ENCODE data around the gene PELI2.
"Not testable (repeated sequence)": the region's sequence is repeated elsewhere in the genome, so short reads cannot be mapped to it uniquely, and the experiment has no call there.

Gene PELI2

DNA sequence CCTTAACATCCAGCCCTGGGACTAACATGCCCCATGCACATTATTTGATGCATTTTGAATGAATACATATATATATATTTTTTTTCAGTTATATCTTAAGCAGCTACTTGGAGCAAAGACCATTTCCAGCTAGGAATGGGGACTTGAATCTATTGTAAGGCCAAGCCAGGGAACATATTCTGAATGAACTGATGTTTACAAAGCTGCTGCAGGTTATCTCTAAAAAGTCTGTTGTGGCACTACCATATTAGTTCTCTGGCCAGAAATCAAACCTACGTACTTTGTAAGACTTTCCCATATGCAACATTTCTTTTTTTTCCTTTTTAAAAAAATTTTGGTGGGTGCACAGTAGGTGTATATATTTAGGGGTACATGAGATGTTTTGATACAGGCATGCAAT, 43.4 kb downstream of the PELI2 start:
- Histone ChIP-seq H3K79me2 (ENCODE audit: insufficient read depth, low read depth) (no peaks in the 10 kb centered on the region), H3K4me3 (IDR thresholded peaks at IDR 0.05; ENCODE audit: insufficient read depth, low read depth, low read length) (no peak overlapping the region), H2AFZ (ENCODE audit: low read depth) (no peak overlapping the region), H3K27me3 (ENCODE audit: insufficient read depth, low read depth) (no peaks in the 10 kb centered on the region), H3K27ac (no peak overlapping the region), H3K4me2 (no peak overlapping the region), H4K20me1 (ENCODE audit: insufficient read depth) (no peaks in the 10 kb centered on the region), H3K4me1 (ENCODE audit: low read depth, poor library complexity, severe bottlenecking) (no peaks in the 10 kb centered on the region), H3K9ac (no peak overlapping the region), H3K36me3 (ENCODE audit: insufficient read depth) (no peaks in the 10 kb centered on the region)
- TF ChIP-seq, protein P1, sequence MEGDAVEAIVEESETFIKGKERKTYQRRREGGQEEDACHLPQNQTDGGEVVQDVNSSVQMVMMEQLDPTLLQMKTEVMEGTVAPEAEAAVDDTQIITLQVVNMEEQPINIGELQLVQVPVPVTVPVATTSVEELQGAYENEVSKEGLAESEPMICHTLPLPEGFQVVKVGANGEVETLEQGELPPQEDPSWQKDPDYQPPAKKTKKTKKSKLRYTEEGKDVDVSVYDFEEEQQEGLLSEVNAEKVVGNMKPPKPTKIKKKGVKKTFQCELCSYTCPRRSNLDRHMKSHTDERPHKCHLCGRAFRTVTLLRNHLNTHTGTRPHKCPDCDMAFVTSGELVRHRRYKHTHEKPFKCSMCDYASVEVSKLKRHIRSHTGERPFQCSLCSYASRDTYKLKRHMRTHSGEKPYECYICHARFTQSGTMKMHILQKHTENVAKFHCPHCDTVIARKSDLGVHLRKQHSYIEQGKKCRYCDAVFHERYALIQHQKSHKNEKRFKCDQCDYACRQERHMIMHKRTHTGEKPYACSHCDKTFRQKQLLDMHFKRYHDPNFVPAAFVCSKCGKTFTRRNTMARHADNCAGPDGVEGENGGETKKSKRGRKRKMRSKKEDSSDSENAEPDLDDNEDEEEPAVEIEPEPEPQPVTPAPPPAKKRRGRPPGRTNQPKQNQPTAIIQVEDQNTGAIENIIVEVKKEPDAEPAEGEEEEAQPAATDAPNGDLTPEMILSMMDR (conservative IDR thresholded peaks at IDR 0.05; ENCODE audit: low read depth, low read length), result no peak

DNA sequence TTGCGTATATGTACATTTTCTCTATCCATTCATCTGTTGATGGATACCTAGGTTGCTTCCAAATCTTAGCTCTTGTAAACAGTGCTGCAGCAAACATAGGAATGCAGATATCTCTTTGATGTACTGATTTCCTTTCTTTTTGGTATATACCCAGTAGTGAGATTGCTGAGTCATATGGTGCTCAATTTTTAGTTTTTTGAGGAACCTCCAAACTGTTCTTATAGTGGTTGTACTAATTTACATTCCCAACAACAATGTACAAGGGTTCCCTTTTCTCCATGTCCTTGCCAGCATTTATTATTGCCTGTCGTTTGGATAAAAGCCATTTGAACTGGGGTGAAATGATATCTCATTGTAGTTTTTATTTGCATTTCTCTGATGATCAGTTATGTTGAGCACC, 44.3 kb downstream of the PELI2 start:
- Histone ChIP-seq H3K4me2 (no peak overlapping the region), H3K4me1 (ENCODE audit: low read depth, poor library complexity, severe bottlenecking) (no peaks in the 10 kb centered on the region), H3K9ac (no peak overlapping the region), H3K79me2 (ENCODE audit: insufficient read depth, low read depth) (no peaks in the 10 kb centered on the region), H4K20me1 (ENCODE audit: insufficient read depth) (no peaks in the 10 kb centered on the region), H3K27me3 (ENCODE audit: insufficient read depth, low read depth) (no peaks in the 10 kb centered on the region), H3K27ac (no peak overlapping the region), H2AFZ (ENCODE audit: low read depth) (no peak overlapping the region), H3K4me3 (IDR thresholded peaks at IDR 0.05; ENCODE audit: insufficient read depth, low read depth, low read length) (no peak overlapping the region), H3K36me3 (ENCODE audit: insufficient read depth) (no peaks in the 10 kb centered on the region)
- TF ChIP-seq, protein P1 (conservative IDR thresholded peaks at IDR 0.05; ENCODE audit: low read depth, low read length), result no peak

DNA sequence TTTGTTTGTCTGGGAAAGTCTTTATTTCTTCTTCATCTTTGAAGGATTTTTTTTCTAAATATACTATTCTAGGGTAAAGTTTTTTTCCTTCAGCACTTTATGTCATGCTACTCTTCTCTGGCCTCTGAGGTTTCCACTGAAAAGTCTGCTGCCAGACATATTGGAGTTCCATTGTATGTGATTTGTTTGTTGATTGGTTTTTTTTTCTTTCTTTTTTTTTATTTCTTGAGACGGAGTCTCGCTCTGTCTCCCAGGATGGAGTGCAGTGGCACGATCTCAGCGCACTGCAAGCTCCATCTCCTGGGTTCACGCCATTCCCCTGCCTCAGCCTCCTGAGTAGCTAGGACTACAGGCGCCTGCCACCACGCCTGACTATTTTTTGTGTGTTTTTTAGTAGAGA, 48.4 kb downstream of the PELI2 start:
- H3K27me3 ChIP-seq (ENCODE audit: insufficient read depth, low read depth); H3K36me3 ChIP-seq (ENCODE audit: insufficient read depth); H2AFZ ChIP-seq (ENCODE audit: low read depth); H4K20me1 ChIP-seq (ENCODE audit: insufficient read depth); H3K79me2 ChIP-seq (ENCODE audit: insufficient read depth, low read depth); H3K9ac ChIP-seq; H3K4me1 ChIP-seq (ENCODE audit: low read depth, poor library complexity, severe bottlenecking); H3K4me3 ChIP-seq (IDR thresholded peaks at IDR 0.05; ENCODE audit: insufficient read depth, low read depth, low read length); H3K4me2 ChIP-seq; H3K27ac ChIP-seq: not testable (repeated sequence)

DNA sequence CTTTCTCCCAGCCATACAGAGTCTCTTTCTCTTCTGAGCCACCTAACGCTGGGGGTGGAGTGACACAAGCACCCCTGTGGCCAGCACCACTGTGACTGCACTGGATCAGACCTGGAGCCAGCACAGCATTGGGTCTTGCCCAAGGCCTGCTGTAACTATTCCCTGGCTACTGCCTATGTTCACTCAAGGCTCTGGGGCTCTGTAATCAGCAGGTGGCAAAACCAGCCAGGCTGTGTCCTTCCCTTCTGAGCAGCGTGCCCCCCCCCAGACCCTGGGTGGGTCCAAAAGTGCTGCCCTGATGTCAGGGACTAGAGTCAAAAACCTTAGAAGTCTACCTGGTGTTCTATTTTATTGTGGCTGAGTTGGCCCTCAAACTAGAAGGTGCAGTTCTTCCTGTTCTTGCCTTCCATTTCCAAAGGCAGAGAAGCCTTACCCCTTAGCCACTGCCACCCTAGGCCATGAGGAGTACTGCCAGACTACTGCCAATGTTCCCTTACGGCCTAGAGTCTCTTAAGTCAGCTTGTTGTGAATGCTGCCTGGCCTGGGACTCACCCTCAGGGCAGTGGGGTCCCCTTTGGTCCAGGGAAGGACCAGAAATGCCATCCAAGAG, 49.9 kb downstream of the PELI2 start:
- Histone ChIP-seq H3K36me3 (ENCODE audit: insufficient read depth) (no peaks in the 10 kb centered on the region), H3K4me1 (ENCODE audit: low read depth, poor library complexity, severe bottlenecking) (peaks cover 14% of the 10 kb centered on the region), H3K27me3 (ENCODE audit: insufficient read depth, low read depth) (no peaks in the 10 kb centered on the region), H4K20me1 (ENCODE audit: insufficient read depth) (no peaks in the 10 kb centered on the region), H3K4me3 (IDR thresholded peaks at IDR 0.05; ENCODE audit: insufficient read depth, low read depth, low read length) (no peak overlapping the region), H2AFZ (ENCODE audit: low read depth) (no peak overlapping the region), H3K27ac (no peak overlapping the region), H3K79me2 (ENCODE audit: insufficient read depth, low read depth) (no peaks in the 10 kb centered on the region; the same call in 1 of the 2 replicates), H3K9ac (no peak overlapping the region), H3K4me2 (no peak overlapping the region)
- TF ChIP-seq, protein P1 (conservative IDR thresholded peaks at IDR 0.05; ENCODE audit: low read depth, low read length), result no peak

DNA sequence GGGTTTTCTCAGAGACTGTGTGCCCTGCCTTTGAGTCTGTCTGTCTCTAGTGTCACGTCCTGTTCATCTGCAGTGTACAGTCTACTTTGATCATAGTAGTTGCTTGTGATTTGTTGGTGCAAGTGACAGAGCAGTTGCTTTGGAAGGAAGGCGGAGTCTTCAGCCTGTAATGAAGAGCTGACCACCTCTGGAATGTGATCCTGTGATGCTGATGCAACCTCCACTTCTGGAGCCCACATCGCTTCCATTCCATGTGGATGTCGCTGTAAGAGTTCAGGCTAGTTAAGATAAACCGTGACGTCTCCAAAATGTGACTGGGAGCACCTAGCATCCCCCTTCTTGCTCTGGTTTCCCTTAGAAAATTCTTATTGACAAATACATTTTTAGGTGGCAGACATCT, 51.8 kb downstream of the PELI2 start:
- Histone ChIP-seq H3K4me1 (ENCODE audit: low read depth, poor library complexity, severe bottlenecking) (peaks cover 22% of the 10 kb centered on the region), H3K4me3 (IDR thresholded peaks at IDR 0.05; ENCODE audit: insufficient read depth, low read depth, low read length) (no peak overlapping the region), H3K4me2 (no peak overlapping the region), H3K79me2 (ENCODE audit: insufficient read depth, low read depth) (no peaks in the 10 kb centered on the region; the same call in 1 of the 2 replicates), H3K27ac (no peak overlapping the region), H3K9ac (no peak overlapping the region), H2AFZ (ENCODE audit: low read depth) (no peak overlapping the region), H4K20me1 (ENCODE audit: insufficient read depth) (no peaks in the 10 kb centered on the region), H3K27me3 (ENCODE audit: insufficient read depth, low read depth) (no peaks in the 10 kb centered on the region), H3K36me3 (ENCODE audit: insufficient read depth) (no peaks in the 10 kb centered on the region)
- TF ChIP-seq, protein P1 (conservative IDR thresholded peaks at IDR 0.05; ENCODE audit: low read depth, low read length), result no peak
